MM.1S (cell line): ENCODE data around the gene ACVR2B.

ENCODE experiments used
- DNase-seq: peaks from one replicate; pipeline ENCODE4 v3.0.0-alpha.2; 2015
- H2AFZ ChIP-seq: fragments of 300-600 bp; sonication (generic); 2 replicates; pipeline ENCODE4 v1.6.0; 2016; ENCODE audit warnings: antibody characterized with exemption, low read length
- H3F3A ChIP-seq: fragments of 300-600 bp; sonication (generic); 2 replicates; pipeline ENCODE4 v1.6.1; 2016; ENCODE audit warnings: mild to moderate bottlenecking, antibody characterized with exemption, low read length, moderate library complexity, mixed read lengths; ENCODE audit not compliant: insufficient read depth
- H3K27ac ChIP-seq: fragments of 300-600 bp; sonication (generic); 2 replicates; pipeline ENCODE4 v1.5.1; 2016; ENCODE audit warnings: mild to moderate bottlenecking, low read length
- H3K27me3 ChIP-seq: fragments of 300-600 bp; sonication (generic); replicated peaks from 2 replicates; pipeline ENCODE4 v1.6.0; 2016; ENCODE audit warnings: low read length; ENCODE audit not compliant: insufficient read depth
- H3K36me3 ChIP-seq: fragments of 300-600 bp; sonication (generic); replicated peaks from 2 replicates; pipeline ENCODE4 v1.6.1; 2016; ENCODE audit warnings: mild to moderate bottlenecking, low read length, mixed read lengths; ENCODE audit not compliant: insufficient read depth
- H3K4me1 ChIP-seq: fragments of 300-600 bp; sonication (generic); 2 replicates; pipeline ENCODE4 v1.6.1; 2016; ENCODE audit warnings: low read length, mixed read lengths
- H3K4me2 ChIP-seq: fragments of 300-600 bp; sonication (generic); 2 replicates; pipeline ENCODE4 v1.6.0; 2016; ENCODE audit warnings: low read depth, low read length
- H3K4me3 ChIP-seq: fragments of 300-600 bp; sonication (generic); 2 replicates; pipeline ENCODE4 v1.5.1; 2016; ENCODE audit warnings: low read length, mixed read lengths
- H3K79me2 ChIP-seq: fragments of 300-600 bp; sonication (generic); 2 replicates; pipeline ENCODE4 v1.6.1; 2016; ENCODE audit warnings: mixed run types, low read length, mixed read lengths
- H3K9ac ChIP-seq: fragments of 300-600 bp; sonication (generic); 2 replicates; pipeline ENCODE4 v1.6.1; 2016; ENCODE audit warnings: low read length, mixed read lengths
- H3K9me2 ChIP-seq: fragments of 300-600 bp; sonication (generic); replicated peaks from 2 replicates; pipeline ENCODE4 v1.6.1; 2016; ENCODE audit warnings: mild to moderate bottlenecking, low read length, mixed read lengths; ENCODE audit not compliant: insufficient read depth
- H3K9me3 ChIP-seq: fragments of 300-600 bp; sonication (generic); replicated peaks from 2 replicates; pipeline ENCODE4 v1.6.1; 2016; ENCODE audit warnings: mild to moderate bottlenecking, low read length, mixed read lengths; ENCODE audit not compliant: insufficient read depth
- H4K20me1 ChIP-seq: fragments of 300-600 bp; sonication (generic); 2 replicates; pipeline ENCODE4 v1.6.1; 2016; ENCODE audit warnings: mild to moderate bottlenecking, low read length, moderate library complexity, mixed read lengths; ENCODE audit not compliant: insufficient read depth
- EZH2 ChIP-seq: fragments of 300-600 bp; sonication (generic); optimal IDR thresholded peaks from 2 replicates; pipeline ENCODE3; 2017; ENCODE audit warnings: low read depth, mild to moderate bottlenecking, antibody characterized with exemption, low read length, mixed read lengths
- EZH2phosphoT487 ChIP-seq: fragments of 300-600 bp; sonication (generic); IDR thresholded peaks from 2 replicates; pipeline ENCODE4 v1.6.1; 2018; ENCODE audit warnings: antibody characterized with exemption, low read length
- TF ChIP-seq, protein P1 (sequence below): fragments of 300-600 bp; sonication (generic); IDR thresholded peaks from 2 replicates; pipeline ENCODE4 v1.5.1; 2016; ENCODE audit warnings: antibody characterized with exemption, low read length, mixed read lengths

Gene ACVR2B

DNA sequence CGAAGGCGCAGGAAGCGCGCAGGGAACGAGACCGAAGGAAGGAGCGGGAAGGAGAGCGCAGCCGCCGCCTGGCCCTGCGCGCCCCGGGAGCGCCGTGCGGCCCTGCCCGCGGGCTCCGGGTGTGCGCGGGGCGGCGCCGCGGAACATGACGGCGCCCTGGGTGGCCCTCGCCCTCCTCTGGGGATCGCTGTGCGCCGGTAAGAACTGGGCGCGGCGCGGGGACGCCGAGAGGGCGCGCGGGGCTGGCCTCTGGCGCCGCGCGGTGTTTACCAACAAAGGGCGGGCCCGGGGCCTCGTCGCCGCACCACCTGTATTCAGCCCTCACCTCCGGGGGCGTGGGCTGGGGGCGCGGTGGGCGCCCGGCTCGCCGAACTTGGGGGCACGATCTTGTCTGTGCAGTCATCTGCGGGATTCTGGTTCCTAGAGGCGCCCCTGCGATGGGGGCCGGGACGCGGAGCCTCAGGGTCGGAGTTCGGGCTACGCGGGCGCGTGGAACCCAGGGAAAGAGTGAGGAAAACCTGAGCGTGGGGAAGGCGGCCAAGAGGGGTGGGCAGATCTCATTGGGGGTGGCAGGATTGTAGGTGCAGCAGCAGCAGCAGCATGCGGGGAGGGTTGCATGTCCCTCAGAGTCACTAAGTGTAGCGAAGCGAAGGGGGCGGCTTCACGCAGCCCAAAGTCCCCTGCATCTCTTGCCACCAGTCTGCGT lies 641 bp downstream of the ACVR2B start:
- Histone ChIP-seq H3F3A (no peaks in the 10 kb centered on the region), H3K36me3 (no peaks in the 10 kb centered on the region), H3K9me3 (no peaks in the 10 kb centered on the region), H3K9me2 (no peaks in the 10 kb centered on the region), H3K4me1 (peaks cover 5% of the 10 kb centered on the region), H3K27ac (no peak overlapping the region), H3K4me2 (peak overlapping the region; percentile 98), H4K20me1 (no peaks in the 10 kb centered on the region), H3K79me2 (peaks cover 35% of the 10 kb centered on the region), H3K4me3 (peak overlapping the region; percentile 80), H3K27me3 (no peaks in the 10 kb centered on the region), H3K9ac (peak overlapping the region; percentile 74), H2AFZ (peak overlapping the region; percentile 86)
- TF ChIP-seq, protein P1, sequence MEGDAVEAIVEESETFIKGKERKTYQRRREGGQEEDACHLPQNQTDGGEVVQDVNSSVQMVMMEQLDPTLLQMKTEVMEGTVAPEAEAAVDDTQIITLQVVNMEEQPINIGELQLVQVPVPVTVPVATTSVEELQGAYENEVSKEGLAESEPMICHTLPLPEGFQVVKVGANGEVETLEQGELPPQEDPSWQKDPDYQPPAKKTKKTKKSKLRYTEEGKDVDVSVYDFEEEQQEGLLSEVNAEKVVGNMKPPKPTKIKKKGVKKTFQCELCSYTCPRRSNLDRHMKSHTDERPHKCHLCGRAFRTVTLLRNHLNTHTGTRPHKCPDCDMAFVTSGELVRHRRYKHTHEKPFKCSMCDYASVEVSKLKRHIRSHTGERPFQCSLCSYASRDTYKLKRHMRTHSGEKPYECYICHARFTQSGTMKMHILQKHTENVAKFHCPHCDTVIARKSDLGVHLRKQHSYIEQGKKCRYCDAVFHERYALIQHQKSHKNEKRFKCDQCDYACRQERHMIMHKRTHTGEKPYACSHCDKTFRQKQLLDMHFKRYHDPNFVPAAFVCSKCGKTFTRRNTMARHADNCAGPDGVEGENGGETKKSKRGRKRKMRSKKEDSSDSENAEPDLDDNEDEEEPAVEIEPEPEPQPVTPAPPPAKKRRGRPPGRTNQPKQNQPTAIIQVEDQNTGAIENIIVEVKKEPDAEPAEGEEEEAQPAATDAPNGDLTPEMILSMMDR = no peak
- no peak for TF ChIP-seq EZH2
- no peak for TF ChIP-seq EZH2phosphoT487
- peak; percentile 40 for DNase-seq

DNA sequence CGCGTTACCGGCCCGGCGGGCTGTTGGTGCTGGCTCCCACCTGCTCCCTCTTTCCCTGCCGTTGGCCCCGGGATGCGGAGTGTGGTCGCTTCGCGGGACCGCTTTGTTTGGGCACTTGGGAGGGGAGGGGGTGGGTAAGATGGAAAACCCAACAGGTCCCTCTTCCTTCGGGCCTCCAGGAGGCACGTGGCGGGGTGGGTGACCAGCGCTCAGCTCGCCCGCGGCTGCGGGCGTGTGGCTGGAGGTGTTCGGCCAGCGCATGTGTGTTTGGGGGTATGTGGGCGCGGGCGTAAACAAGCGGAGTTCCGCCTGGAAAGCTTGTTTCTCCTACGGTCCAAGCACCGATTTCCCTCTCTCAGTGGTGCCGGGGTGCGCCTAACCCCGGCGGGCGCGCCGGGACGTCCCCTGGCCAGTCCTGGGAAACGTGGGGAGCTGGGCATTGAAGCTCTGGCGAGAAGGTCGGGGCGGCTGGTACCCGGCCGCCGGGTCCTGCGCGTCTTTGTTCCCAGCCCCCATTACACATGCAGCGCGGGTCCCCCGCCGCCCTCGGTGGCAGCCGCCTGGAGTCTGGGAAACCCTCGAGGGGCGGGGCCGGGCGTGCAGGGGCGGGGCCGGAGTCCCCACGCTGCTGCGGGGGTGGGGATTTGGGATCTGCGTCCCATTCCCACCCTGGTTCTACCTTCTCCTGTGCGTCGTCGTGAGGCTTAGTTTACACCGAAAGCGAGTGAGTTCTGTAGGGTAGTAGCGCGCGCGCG lies 1.4 kb downstream of the ACVR2B start:
- TF ChIP-seq EZH2 (no peak), EZH2phosphoT487 (no peak)
- TF ChIP-seq, protein P1 = no peak
- peak overlapping the region; percentile 98 for H3K4me2 ChIP-seq
- no peaks in the 10 kb centered on the region for H3K9me2 ChIP-seq
- H3K79me2 ChIP-seq = peaks cover 37% of the 10 kb centered on the region
- peak overlapping the region; percentile 74 for H3K9ac ChIP-seq
- H3K9me3 ChIP-seq = no peaks in the 10 kb centered on the region
- H3F3A ChIP-seq = no peaks in the 10 kb centered on the region
- peaks cover 5% of the 10 kb centered on the region for H3K4me1 ChIP-seq
- no peak overlapping the region for H3K27ac ChIP-seq
- H3K27me3 ChIP-seq = no peaks in the 10 kb centered on the region
- H4K20me1 ChIP-seq = no peaks in the 10 kb centered on the region
- H3K36me3 ChIP-seq = no peaks in the 10 kb centered on the region
- DNase-seq = peak; percentile 63
- H3K4me3 ChIP-seq = peak overlapping the region; percentile 80
- H2AFZ ChIP-seq = peak overlapping the region; percentile 86

DNA sequence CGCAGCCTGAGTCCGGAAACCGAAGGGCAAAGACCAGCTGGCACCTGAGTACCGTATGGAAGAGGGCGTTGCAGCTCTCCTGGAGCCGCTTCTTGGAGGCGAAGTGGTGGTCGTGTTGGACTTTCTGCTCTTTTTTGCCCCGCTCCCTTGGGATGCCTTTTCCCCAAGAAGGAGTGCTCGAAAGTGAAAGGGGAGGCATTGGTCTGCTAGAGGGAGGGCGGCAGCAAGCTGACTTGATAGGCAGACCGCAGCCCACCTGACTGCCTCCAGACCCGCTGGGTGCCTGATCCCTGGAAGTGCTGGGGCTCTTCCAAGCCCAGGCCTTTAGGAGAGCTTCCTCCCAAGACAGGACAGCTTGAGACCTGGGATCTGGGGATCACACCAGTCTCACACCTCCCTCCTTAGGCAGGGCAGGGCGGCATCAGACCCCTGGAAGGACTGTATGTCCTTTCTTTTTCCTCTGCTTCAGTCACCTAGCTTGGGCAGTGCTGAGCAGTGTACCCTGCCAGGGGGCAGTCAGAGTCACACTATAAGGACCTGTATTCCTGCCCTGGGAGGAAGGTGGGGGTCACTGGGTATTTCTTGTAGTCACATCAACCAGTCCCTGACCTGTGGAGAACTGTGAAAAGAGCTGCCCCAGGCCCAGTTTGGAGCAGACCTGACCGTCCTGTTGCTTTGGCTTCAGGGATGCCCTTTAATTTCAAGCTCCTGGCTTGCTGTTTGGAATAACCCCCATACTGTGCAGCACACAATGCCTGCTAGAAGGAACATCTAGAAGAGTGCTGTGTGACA lies 2.1 kb downstream of the ACVR2B start:
- peaks cover 38% of the 10 kb centered on the region for H3K79me2 ChIP-seq
- H3K27me3 ChIP-seq = no peaks in the 10 kb centered on the region
- no peaks in the 10 kb centered on the region for H3K9me3 ChIP-seq
- TF ChIP-seq EZH2phosphoT487 = no peak
- TF ChIP-seq, protein P1 = no peak
- no peak for TF ChIP-seq EZH2
- H3K36me3 ChIP-seq = no peaks in the 10 kb centered on the region
- no peak overlapping the region for H3K27ac ChIP-seq
- H3K9me2 ChIP-seq = no peaks in the 10 kb centered on the region
- H3F3A ChIP-seq = no peaks in the 10 kb centered on the region
- peaks cover 5% of the 10 kb centered on the region for H3K4me1 ChIP-seq
- H3K9ac ChIP-seq = peak overlapping the region; percentile 74; the same call in 1 of the 2 replicates
- peak overlapping the region; percentile 80 for H3K4me3 ChIP-seq
- H4K20me1 ChIP-seq = no peaks in the 10 kb centered on the region
- peak overlapping the region; percentile 86 for H2AFZ ChIP-seq
- no peak for DNase-seq
- peak overlapping the region; percentile 98 for H3K4me2 ChIP-seq
